ENCODE measurements around the gene PRCC. TPM values are rescaled to one million over a fixed set of nuclear protein-coding genes. Genes with fewer than 3 reads are reported as not detected.

The PRCC gene
- total RNA-seq, 4 donors from 2014 or later: 34.8 to 57.9 (median 43.6) TPM

DNA sequence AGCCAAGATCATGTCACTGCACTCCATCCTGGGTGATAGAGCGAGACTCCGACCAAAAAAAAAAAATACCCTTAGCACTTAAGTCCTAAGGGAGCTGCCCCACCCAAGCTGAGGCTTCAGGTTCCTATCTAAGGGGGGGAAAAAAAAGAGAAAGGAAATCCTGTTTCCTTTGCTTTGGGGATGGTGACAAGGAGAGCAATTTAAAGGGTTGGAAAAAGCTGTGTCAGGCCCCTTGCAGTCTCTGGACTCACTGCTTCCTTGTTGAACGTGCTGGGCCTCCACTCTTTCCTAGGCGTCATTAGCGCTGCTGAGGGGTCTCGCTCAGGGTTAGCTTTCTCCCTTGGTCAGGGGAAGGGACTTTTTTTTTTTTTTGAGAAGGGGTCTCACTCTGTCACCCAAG lies 18.1 kb downstream of the PRCC start:
- Histone ChIP-seq H3K4me1 (peaks cover 0 to 5% of the 10 kb centered on the region in 2 donors), H3K36me3 (peaks cover 16 to 17% of the 10 kb centered on the region in 2 donors), H3K27me3 (no peaks in the 10 kb centered on the region), H3K27ac (no peak overlapping the region), H3K9me3 (no peaks in the 10 kb centered on the region), H3K4me3 (replicated peaks in 1 of 3) (no peak overlapping the region)
- TF ChIP-seq POLR2A (IDR thresholded peaks at IDR 0.05): no peak
- no peak for TF ChIP-seq CTCF (IDR thresholded peaks at IDR 0.05)
- DNase-seq: no peak
- intact Hi-C loops (cut with DNase I): no loop called here
- WGBS, 2 donors: 87% methylated on average over 6 of the region's 6 CpGs

- 88 to 98% methylated on average over 9 of the region's 10 CpGs for WGBS, 2 donors
- intact Hi-C loops (cut with DNase I): no loop called here
- Histone ChIP-seq H3K9me3 (no peaks in the 10 kb centered on the region), H3K4me3 (replicated peaks in 1 of 3) (no peak overlapping the region), H3K36me3 (peaks cover 23 to 24% of the 10 kb centered on the region in 2 donors), H3K4me1 (peaks cover 0 to 3% of the 10 kb centered on the region in 2 donors), H3K27ac (no peak overlapping the region), H3K27me3 (no peaks in the 10 kb centered on the region)
- TF ChIP-seq POLR2A (IDR thresholded peaks at IDR 0.05) (no peak), CTCF (IDR thresholded peaks at IDR 0.05) (no peak)
- no peak for DNase-seq
Observed at GRCh38 chr1:156786640-156787039, 19.3 kb downstream of the PRCC start.

DNA sequence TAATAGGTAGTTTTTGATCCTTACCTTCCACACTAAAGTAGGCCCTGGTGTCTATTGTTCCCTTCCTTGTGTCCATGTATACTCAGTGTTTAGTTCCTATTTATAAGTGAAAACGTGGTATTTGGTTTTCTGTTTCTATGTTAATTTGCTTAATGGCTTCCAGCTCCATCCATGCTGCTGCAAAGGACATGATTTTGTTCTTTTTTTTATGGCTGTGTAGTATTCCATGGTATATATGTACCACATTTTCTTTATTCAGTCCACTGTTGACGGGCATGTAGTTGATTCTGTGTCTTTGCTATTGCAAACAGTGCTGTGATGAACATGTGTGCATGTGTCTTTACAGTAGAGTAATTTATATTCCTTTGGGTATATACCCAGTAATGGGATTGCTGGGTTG lies 20.8 kb downstream of the PRCC start:
- DNase-seq: no peak
- H3K27me3 ChIP-seq: no peaks in the 10 kb centered on the region
- H3K4me3 ChIP-seq (replicated peaks in 1 of 3): no peak overlapping the region
- 96 to 97% methylated on average over 2 of the region's 2 CpGs for WGBS, 2 donors
- H3K4me1 ChIP-seq: no peaks in the 10 kb centered on the region
- peaks cover 38 to 39% of the 10 kb centered on the region in 2 donors for H3K36me3 ChIP-seq
- TF ChIP-seq POLR2A (IDR thresholded peaks at IDR 0.05): no peak
- TF ChIP-seq CTCF (IDR thresholded peaks at IDR 0.05): no peak
- H3K9me3 ChIP-seq: no peaks in the 10 kb centered on the region
- intact Hi-C loops (cut with DNase I): no loop called here
- H3K27ac ChIP-seq: no peak overlapping the region

GRCh38 chr1:156789621-156790318 lies 22.4 kb downstream of the PRCC start:
- no peaks in the 10 kb centered on the region for H3K4me1 ChIP-seq
- H3K27ac ChIP-seq: no peak overlapping the region
- intact Hi-C loops (cut with DNase I): no loop called here
- H3K9me3 ChIP-seq: no peaks in the 10 kb centered on the region
- TF ChIP-seq CTCF (IDR thresholded peaks at IDR 0.05) (no peak), POLR2A (IDR thresholded peaks at IDR 0.05) (no peak)
- no peak for DNase-seq
- peaks cover 49% of the 10 kb centered on the region in 2 donors for H3K36me3 ChIP-seq
- no peak overlapping the region for H3K4me3 ChIP-seq (replicated peaks in 1 of 3)
- no peaks in the 10 kb centered on the region for H3K27me3 ChIP-seq
- 83 to 94% methylated on average over 4 of the region's 4 CpGs for WGBS, 2 donors

DNA sequence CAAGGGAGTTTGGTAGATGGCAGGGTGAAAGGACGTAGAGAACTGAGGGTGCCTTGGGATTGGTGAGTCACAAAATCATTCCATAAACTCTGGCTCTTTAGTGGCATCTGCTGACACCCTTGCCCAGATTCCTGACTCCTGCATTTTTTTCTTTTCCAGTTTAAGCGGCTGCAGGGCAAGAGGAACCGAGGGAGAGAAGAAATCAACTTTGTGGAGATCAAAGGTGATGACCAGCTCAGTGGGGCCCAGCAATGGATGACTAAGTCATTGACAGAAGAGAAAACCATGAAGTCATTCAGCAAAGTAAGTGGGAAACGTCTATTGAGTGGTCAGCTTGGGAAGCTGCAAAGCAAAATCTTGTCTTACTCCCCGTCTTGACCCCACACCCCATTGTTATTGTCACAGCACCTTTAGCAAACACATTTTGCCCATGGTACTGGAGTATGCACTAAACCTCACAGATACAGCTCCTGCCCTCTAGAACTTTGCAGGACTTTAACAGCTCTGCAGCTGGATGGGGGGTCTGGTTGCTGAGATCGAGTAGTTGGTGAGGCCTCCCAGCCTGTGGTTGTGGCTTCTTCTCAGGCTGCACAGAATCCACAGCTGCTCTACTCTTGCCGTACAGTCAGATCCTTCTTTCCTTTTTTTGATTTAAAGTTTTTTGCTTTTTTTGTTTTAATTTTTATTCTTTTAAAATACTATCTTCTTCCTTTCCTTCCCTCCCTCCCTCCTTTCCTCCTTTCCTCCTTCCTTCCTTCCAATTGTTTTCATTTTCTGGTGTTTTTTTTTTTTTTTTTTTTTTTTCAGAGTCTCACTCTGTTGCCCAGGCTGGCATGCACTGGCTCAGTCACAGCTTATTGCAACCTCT lies 27.4 kb downstream of the PRCC start:
- Histone ChIP-seq H3K27ac (no peak overlapping the region), H3K27me3 (no peaks in the 10 kb centered on the region), H3K36me3 (peaks cover 70 to 75% of the 10 kb centered on the region in 2 donors), H3K9me3 (no peaks in the 10 kb centered on the region), H3K4me3 (replicated peaks in 1 of 3) (no peak overlapping the region), H3K4me1 (no peaks in the 10 kb centered on the region)
- TF ChIP-seq CTCF (IDR thresholded peaks at IDR 0.05) (no peak), POLR2A (IDR thresholded peaks at IDR 0.05) (no peak)
- DNase-seq: no peak
- intact Hi-C loops (cut with DNase I): loop anchor here (5.0 kb wide), 1 partner anchor 68 kb away; the partner anchor contains the start of gene NTRK1
- WGBS, 2 donors: 85 to 87% methylated on average over 7 of the region's 7 CpGs

All from thyroid gland (tissue), 4 donors.